Measurements from ENCODE around the gene SGCE.
A peak's percentile ranks its signal among the peaks of the same experiment; 100 is the strongest.

Gene SGCE

GRCh38 chr7:94623820-94624219 lies 32.1 kb downstream of the SGCE start:
- no peak for DNase-seq (ENCODE audit: low read depth in 2 of 2)

- DNase-seq (ENCODE audit: low read depth in 2 of 2) = no peak
These were observed 34.8 kb downstream of the SGCE start for GRCh38 chr7:94621120-94621519.

- DNase-seq (ENCODE audit: low read depth in 2 of 2) = peak; percentile 46 to 66
These were observed 35.2 kb downstream of the SGCE start for GRCh38 chr7:94620703-94621118.

- DNase-seq (ENCODE audit: low read depth in 2 of 2) = no peak
These were observed 37.8 kb downstream of the SGCE start for GRCh38 chr7:94618126-94618525.

- no peak for DNase-seq (ENCODE audit: low read depth in 2 of 2)
These were observed 39.1 kb downstream of the SGCE start for GRCh38 chr7:94616855-94617254.

- no peak for DNase-seq (ENCODE audit: low read depth in 2 of 2)
These were observed 40.3 kb downstream of the SGCE start for GRCh38 chr7:94615666-94616065.

- DNase-seq (ENCODE audit: low read depth in 2 of 2) = no peak
These were observed 43.3 kb downstream of the SGCE start for GRCh38 chr7:94612661-94613060.

- DNase-seq (ENCODE audit: low read depth in 2 of 2) = no peak
These were observed 43.7 kb downstream of the SGCE start for GRCh38 chr7:94612253-94612652.

- no peak for DNase-seq (ENCODE audit: low read depth in 2 of 2)
These were observed 46.4 kb downstream of the SGCE start for GRCh38 chr7:94609561-94609960.

GRCh38 chr7:94605031-94605430 lies 50.9 kb downstream of the SGCE start:
- DNase-seq (ENCODE audit: low read depth in 2 of 2) = no peak

GRCh38 chr7:94602181-94602580 lies 53.8 kb downstream of the SGCE start:
- DNase-seq (ENCODE audit: low read depth in 2 of 2) = no peak

- no peak for DNase-seq (ENCODE audit: low read depth in 2 of 2)
These were observed 55.7 kb downstream of the SGCE start for GRCh38 chr7:94600267-94600666.

GRCh38 chr7:94595717-94596116 lies 60.2 kb downstream of the SGCE start:
- no peak for DNase-seq (ENCODE audit: low read depth in 2 of 2)

GRCh38 chr7:94594882-94595281 lies 61.1 kb downstream of the SGCE start:
- DNase-seq (ENCODE audit: low read depth in 2 of 2) = no peak

- no peak for DNase-seq (ENCODE audit: low read depth in 2 of 2)
These were observed 64.8 kb downstream of the SGCE start for GRCh38 chr7:94591176-94591575.

GRCh38 chr7:94590526-94591162 lies 65.3 kb downstream of the SGCE start:
- DNase-seq (ENCODE audit: low read depth in 2 of 2) = no peak

- no peak for DNase-seq (ENCODE audit: low read depth in 2 of 2)
These were observed 67.9 kb downstream of the SGCE start for GRCh38 chr7:94588075-94588474.

GRCh38 chr7:94584113-94584512 lies 71.8 kb downstream of the SGCE start:
- DNase-seq (ENCODE audit: low read depth in 2 of 2) = no peak

GRCh38 chr7:94580601-94581000 lies 75.3 kb downstream of the SGCE start:
- no peak for DNase-seq (ENCODE audit: low read depth in 2 of 2)

- no peak for DNase-seq (ENCODE audit: low read depth in 2 of 2)
These were observed 76.5 kb downstream of the SGCE start for GRCh38 chr7:94579470-94579869.

GRCh38 chr7:94578614-94579013 lies 77.3 kb downstream of the SGCE start:
- DNase-seq (ENCODE audit: low read depth in 2 of 2) = no peak

GRCh38 chr7:94577357-94577756 lies 78.6 kb downstream of the SGCE start:
- DNase-seq (ENCODE audit: low read depth in 2 of 2) = no peak

- no peak for DNase-seq (ENCODE audit: low read depth in 2 of 2)
These were observed 79.6 kb downstream of the SGCE start for GRCh38 chr7:94576316-94576715.

GRCh38 chr7:94575646-94576045 lies 80.3 kb downstream of the SGCE start:
- no peak for DNase-seq (ENCODE audit: low read depth in 2 of 2)
